Mammary epithelial cell (primary cell): ENCODE measurements around the gene FARP1.

Experiments
- CTCF ChIP-seq, 2 donors: IDR thresholded peaks in 1 of 2; conservative IDR thresholded peaks in 1 of 2; 2 replicates each; pipeline ENCODE4 v1.5.1; 2011 to 2012; ENCODE audit warnings: inconsistent platforms in 2 of 2, low read length in 2 of 2, mild to moderate bottlenecking in 2 of 2, control low read depth in 1 of 2, low read depth in 1 of 2; ENCODE audit not compliant: insufficient read depth in 1 of 2; ENCODE audit errors: extremely low read depth in 1 of 2
- EZH2 ChIP-seq: IDR thresholded peaks from 2 replicates; pipeline ENCODE4 v1.6.1; 2012; ENCODE audit warnings: low read length, inconsistent platforms, borderline replicate concordance

- no peak for TF ChIP-seq CTCF (conservative IDR thresholded peaks at IDR 0.05 in 1 of 2, IDR thresholded peaks at IDR 0.05 in 1 of 2; ENCODE audit: extremely low read depth in 1 of 2, insufficient read depth in 1 of 2, low read depth in 1 of 2, low read length in 2 of 2)
- no peak for TF ChIP-seq EZH2
These were observed 338.3 kb downstream of the FARP1 start for GRCh38 chr13:98480915-98481877.
